ENCODE results near the gene ASTN2.

The ASTN2 gene

GRCh38 chr9:117355542-117355941 is 59.3 kb downstream of the ASTN2 start:
- DNase-seq = no peak

- no peak for DNase-seq
Observed at GRCh38 chr9:117354997-117355396, 59.9 kb downstream of the ASTN2 start.

- DNase-seq = no peak
Observed at GRCh38 chr9:117354244-117354847, 60.5 kb downstream of the ASTN2 start.

- no peak for DNase-seq
Observed at GRCh38 chr9:117344892-117345660, 69.8 kb downstream of the ASTN2 start.

GRCh38 chr9:117343427-117343826 is 71.4 kb downstream of the ASTN2 start:
- DNase-seq = no peak

GRCh38 chr9:117341151-117341550 is 73.7 kb downstream of the ASTN2 start:
- DNase-seq = no peak

- no peak for DNase-seq
Observed at GRCh38 chr9:117340422-117340821, 74.4 kb downstream of the ASTN2 start.

GRCh38 chr9:117335837-117336433 is 78.9 kb downstream of the ASTN2 start:
- DNase-seq = no peak

GRCh38 chr9:117334101-117334500 is 80.8 kb downstream of the ASTN2 start:
- peak in 1 of 4 experiments; percentile 0 for DNase-seq

GRCh38 chr9:117325831-117326230 is 89.0 kb downstream of the ASTN2 start:
- DNase-seq = no peak

- DNase-seq = no peak
Observed at GRCh38 chr9:117325110-117325731, 89.6 kb downstream of the ASTN2 start.

- DNase-seq = no peak
Observed at GRCh38 chr9:117323390-117323789, 91.5 kb downstream of the ASTN2 start.

- no peak for DNase-seq
Observed at GRCh38 chr9:117317192-117317591, 97.7 kb downstream of the ASTN2 start.

- DNase-seq = no peak
Observed at GRCh38 chr9:117315236-117315635, 99.6 kb downstream of the ASTN2 start.

GRCh38 chr9:117313989-117314388 is 100.9 kb downstream of the ASTN2 start:
- no peak for DNase-seq

GRCh38 chr9:117307701-117308100 is 107.2 kb downstream of the ASTN2 start:
- no peak for DNase-seq

GRCh38 chr9:117306032-117306431 is 108.8 kb downstream of the ASTN2 start:
- no peak for DNase-seq

- no peak for DNase-seq
Observed at GRCh38 chr9:117305454-117305853, 109.4 kb downstream of the ASTN2 start.

- DNase-seq = no peak
Observed at GRCh38 chr9:117304549-117304948, 110.3 kb downstream of the ASTN2 start.

- DNase-seq = no peak
Observed at GRCh38 chr9:117303643-117304230, 111.1 kb downstream of the ASTN2 start.

- no peak for DNase-seq
Observed at GRCh38 chr9:117302487-117302886, 112.4 kb downstream of the ASTN2 start.

GRCh38 chr9:117300371-117301110 is 114.3 kb downstream of the ASTN2 start:
- DNase-seq = no peak

Measured in suppressor macrophage (primary cell).